Neutrophil (primary cell): ENCODE measurements around the gene APELA.

Experiments
- H3K27ac ChIP-seq: fragments of 200-600 bp; sonication (generic); 2 replicates; pipeline ENCODE4 v1.5.1; 2016; ENCODE audit warnings: mild to moderate bottlenecking, moderate library complexity
- H3K27me3 ChIP-seq: fragments of 200-600 bp; sonication (generic); 2 replicates; pipeline ENCODE4 v1.6.0; 2016; ENCODE audit warnings: mild to moderate bottlenecking
- H3K36me3 ChIP-seq: fragments of 200-600 bp; sonication (generic); 2 replicates; pipeline ENCODE4 v1.5.1; 2017
- H3K4me1 ChIP-seq, 2 experiments: fragments of 200-600 bp in 1 of 2; sonication (generic) in 1 of 2; 1 replicate in 1 of 2; 2 replicates in 1 of 2; pipeline versions ENCODE4 v1.5.1 to v1.6.1; 2013 to 2016; ENCODE audit warnings: low read depth in 1 of 2, low read length in 1 of 2, mild to moderate bottlenecking in 1 of 2, moderate library complexity in 1 of 2; ENCODE audit not compliant: control insufficient read depth in 1 of 2, insufficient read depth in 1 of 2
- H3K4me3 ChIP-seq, 2 experiments: fragments of 200-600 bp in 1 of 2; sonication (generic) in 1 of 2; 1 replicate in 1 of 2; 2 replicates in 1 of 2; pipeline ENCODE4 v1.5.1; 2013 to 2016; ENCODE audit warnings: low read depth in 1 of 2, low read length in 1 of 2, mild to moderate bottlenecking in 1 of 2, moderate library complexity in 1 of 2
- H3K9me3 ChIP-seq: fragments of 200-600 bp; sonication (generic); 2 replicates; pipeline ENCODE4 v1.5.1; 2016
- CTCF ChIP-seq: fragments of 200-600 bp; sonication (generic); IDR thresholded peaks from 2 replicates; pipeline ENCODE4 v1.5.1; 2016; ENCODE audit warnings: antibody characterized with exemption

APELA gene

GRCh38 chr4:164856396-164856795, 20.6 kb upstream of the APELA start:
- Histone ChIP-seq H3K9me3 (no peaks in the 10 kb centered on the region), H3K36me3 (no peaks in the 10 kb centered on the region), H3K4me1 (no peaks in the 10 kb centered on the region), H3K27me3 (no peaks in the 10 kb centered on the region), H3K27ac (no peak overlapping the region), H3K4me3 (no peak overlapping the region)
- TF ChIP-seq CTCF = no peak

- H3K36me3 ChIP-seq = no peaks in the 10 kb centered on the region
- no peak for TF ChIP-seq CTCF
- no peaks in the 10 kb centered on the region for H3K9me3 ChIP-seq
- no peaks in the 10 kb centered on the region for H3K4me1 ChIP-seq
- H3K27ac ChIP-seq = no peak overlapping the region
- no peak overlapping the region for H3K4me3 ChIP-seq
- no peaks in the 10 kb centered on the region for H3K27me3 ChIP-seq
Observed at GRCh38 chr4:164866817-164867490, 10.0 kb upstream of the APELA start.

GRCh38 chr4:164871673-164872072, 5.3 kb upstream of the APELA start:
- H3K27me3 ChIP-seq = no peaks in the 10 kb centered on the region
- TF ChIP-seq CTCF = no peak
- H3K9me3 ChIP-seq = no peaks in the 10 kb centered on the region
- no peaks in the 10 kb centered on the region for H3K36me3 ChIP-seq
- H3K4me1 ChIP-seq = no peaks in the 10 kb centered on the region
- H3K4me3 ChIP-seq = no peak overlapping the region
- H3K27ac ChIP-seq = no peak overlapping the region

- Histone ChIP-seq H3K4me1 (no peaks in the 10 kb centered on the region), H3K36me3 (no peaks in the 10 kb centered on the region), H3K4me3 (no peak overlapping the region), H3K27ac (no peak overlapping the region), H3K9me3 (no peaks in the 10 kb centered on the region), H3K27me3 (no peaks in the 10 kb centered on the region)
- TF ChIP-seq CTCF = no peak
Observed at GRCh38 chr4:164872481-164872880, 4.5 kb upstream of the APELA start.

- no peaks in the 10 kb centered on the region for H3K36me3 ChIP-seq
- no peaks in the 10 kb centered on the region for H3K9me3 ChIP-seq
- no peaks in the 10 kb centered on the region for H3K27me3 ChIP-seq
- no peak overlapping the region for H3K27ac ChIP-seq
- no peak overlapping the region for H3K4me3 ChIP-seq
- TF ChIP-seq CTCF = no peak
- no peaks in the 10 kb centered on the region for H3K4me1 ChIP-seq
Observed at GRCh38 chr4:164874789-164875188, 2.2 kb upstream of the APELA start.
